Adrenal gland (tissue), 5 donors: ENCODE measurements around the gene ARHGEF10L.
A peak's percentile ranks its signal among the peaks of the same experiment; 100 is the strongest.

Source experiments
- CTCF ChIP-seq, 6 experiments: fragments of 450-650 bp in 4 of 6; fragments of 200-600 bp in 2 of 6; sonication (generic) in 1 of 6; IDR thresholded peaks; 1 replicate in 5 of 6; 2 replicates in 1 of 6; pipeline versions ENCODE4 v1.5.1 to v1.8.0; 2016 to 2021; ENCODE audit warnings: antibody characterized with exemption in 6 of 6, mild to moderate bottlenecking in 2 of 6, moderate library complexity in 1 of 6
- POLR2A ChIP-seq, 2 donors: fragments of 450-650 bp; IDR thresholded peaks; one replicate each; pipeline ENCODE4 v1.6.1; 2017; ENCODE audit warnings: antibody characterized with exemption in 2 of 2, mild to moderate bottlenecking in 2 of 2, moderate library complexity in 1 of 2
- donor health status: DM: no; HTN: no; CAD: no.

DNA sequence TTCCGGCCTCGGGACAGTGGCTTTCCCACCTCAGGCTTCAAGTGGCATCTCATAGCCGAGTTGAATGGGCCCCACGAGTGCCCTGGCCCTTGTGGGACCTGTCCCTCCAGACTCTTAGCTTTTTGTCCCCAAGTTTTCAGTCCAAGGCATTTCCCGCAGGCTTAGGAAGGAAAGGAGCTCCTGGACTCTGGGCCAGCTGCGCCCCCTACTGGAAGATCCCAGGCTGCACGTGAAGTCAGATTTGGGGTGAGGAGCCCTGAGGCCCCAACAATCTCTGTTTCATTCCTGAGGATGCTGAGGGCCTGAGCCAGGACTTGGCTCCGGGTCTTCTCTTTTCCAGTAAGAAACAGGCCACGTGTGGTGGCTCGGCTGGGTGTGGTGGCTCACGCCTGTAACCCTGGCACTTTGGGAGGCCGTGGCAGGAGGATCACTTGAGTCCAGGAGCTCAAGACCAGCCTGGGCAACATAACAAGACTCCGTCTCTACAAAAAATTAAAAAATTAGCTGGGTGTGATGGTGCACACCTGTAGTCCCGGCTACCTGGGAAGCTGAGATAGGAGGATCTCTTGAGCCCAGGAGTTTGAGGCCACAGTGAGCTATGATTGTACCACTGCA, 67.4 kb downstream of the ARHGEF10L start:
- TF ChIP-seq POLR2A (IDR thresholded peaks at IDR 0.05): no peak
- peak; percentile 82 to 95 (median 94) for TF ChIP-seq CTCF (IDR thresholded peaks at IDR 0.05)
